Measurements from ENCODE around the gene DLX3. TPM values are rescaled to one million over a fixed set of nuclear protein-coding genes. Genes with fewer than 3 reads are reported as not detected.

Gene DLX3
- total and polyA plus RNA-seq, 2 of the 8 experiments (the other 6 are each of a cell fraction or from before 2014, with no cell fraction given): 0.15 to 0.20 TPM

DNA sequence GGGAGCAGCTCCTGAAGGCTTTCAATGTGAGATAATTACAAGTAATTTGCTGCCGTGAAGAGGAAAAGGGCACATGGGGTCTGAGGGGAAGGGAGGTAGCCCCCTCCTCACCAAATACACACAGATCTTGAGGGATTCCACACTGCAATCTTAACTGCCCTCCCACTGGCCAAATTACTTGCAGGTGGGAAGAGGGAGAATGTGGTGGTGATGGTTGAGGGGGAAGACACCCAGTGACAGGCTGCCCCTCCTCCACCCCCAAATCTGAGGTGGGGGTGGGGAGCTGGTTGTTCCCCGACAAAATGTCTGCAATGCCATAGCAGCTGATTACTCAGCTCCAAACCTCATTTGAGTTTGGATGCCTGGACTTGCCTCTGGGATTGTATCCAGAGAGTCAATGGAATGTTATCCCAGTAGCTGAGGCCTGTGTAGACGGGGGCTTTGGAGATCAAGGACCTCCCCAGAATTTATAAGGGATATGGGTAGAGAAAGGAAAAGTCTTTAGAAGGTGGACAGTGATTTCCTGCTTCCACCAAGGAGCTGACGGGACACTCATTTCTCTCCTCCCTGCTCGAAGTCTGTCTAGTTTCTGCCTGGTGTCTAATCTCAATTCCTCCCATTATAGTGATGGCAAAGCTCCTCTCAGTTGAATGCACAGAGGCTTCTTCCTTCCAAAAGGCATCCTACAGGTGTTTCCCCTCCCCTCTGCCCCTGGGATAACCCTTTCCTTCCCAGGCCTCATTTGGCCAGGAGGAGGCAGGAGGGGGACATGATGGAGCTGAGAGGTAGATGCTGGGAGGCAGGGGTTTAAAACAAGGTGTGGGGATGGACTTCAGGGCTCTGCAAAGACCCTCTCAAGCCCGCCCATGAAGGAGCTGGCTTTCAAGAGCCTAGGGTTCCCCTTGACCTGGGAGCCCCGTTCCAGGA lies 17.3 kb downstream of the DLX3 start:
- POLR2A ChIA-PET (ENCODE audit: partially characterized antibody): interaction anchor here (1.0 to 1.7 kb wide), 6 partner anchors 10 to 80 kb away, joined by 3 to 5 read pairs (median 3); partner anchors contain the start of gene DLX3
- peaks cover 27 to 61% (median 48%) of the 10 kb centered on the region in 4 experiments for H3K27me3 ChIP-seq (replicated peaks in 1 of 4; ENCODE audit: control insufficient read depth in 3 of 4, extremely low read depth in 1 of 4, insufficient read depth in 3 of 4, low read length in 3 of 4)
- TF ChIP-seq ZNF274 (IDR thresholded peaks at IDR 0.05; ENCODE audit: borderline replicate concordance, extremely low read depth, low read length) (no peak), BCL11A (IDR thresholded peaks at IDR 0.05; ENCODE audit: low read depth in 2 of 2, low read length in 2 of 2) (no peak), RAD21 (IDR thresholded peaks at IDR 0.05 in 1 of 2, conservative IDR thresholded peaks at IDR 0.05 in 1 of 2; ENCODE audit: low read depth in 2 of 2, low read length in 2 of 2) (peak; percentile 12 to 47; a peak in 2 of 4 replicates), RBBP5 (IDR thresholded peaks at IDR 0.05; ENCODE audit: borderline replicate concordance, low read depth, low read length) (no peak), POLR2AphosphoS5 (IDR thresholded peaks at IDR 0.05; ENCODE audit: low read depth, low read length) (no peak), EP300 (IDR thresholded peaks at IDR 0.05; ENCODE audit: borderline replicate concordance in 1 of 2, low read depth in 2 of 2, low read length in 2 of 2) (no peak), SUZ12 (IDR thresholded peaks at IDR 0.05; ENCODE audit: low read length) (0 out of 2 replicates have a peak, but pooled peaks have one; percentile 19), BRCA1 (IDR thresholded peaks at IDR 0.05; ENCODE audit: low read depth, low read length) (no peak)
- TF ChIP-seq, protein P1, sequence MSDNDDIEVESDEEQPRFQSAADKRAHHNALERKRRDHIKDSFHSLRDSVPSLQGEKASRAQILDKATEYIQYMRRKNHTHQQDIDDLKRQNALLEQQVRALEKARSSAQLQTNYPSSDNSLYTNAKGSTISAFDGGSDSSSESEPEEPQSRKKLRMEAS (IDR thresholded peaks at IDR 0.05): no peak

More for the DNA sequence above, 17.3 kb downstream of the DLX3 start:
- 64% methylated on average over 7 of the region's 7 CpGs; no CpG with 5 or more reads in 1 of the 2 experiments for WGBS, 2 experiments (ENCODE audit: extremely low coverage in 1 of 2, insufficient coverage in 1 of 2, insufficient read length in 1 of 2, insufficient replicate concordance in 2 of 2, low coverage in 1 of 2, low lambda C conversion rate in 2 of 2, missing lambda C conversion rate in 1 of 2)
- Histone ChIP-seq H3K23ac (ENCODE audit: insufficient read length) (no peak overlapping the region), H2BK5ac (ENCODE audit: low read depth, low read length) (no peak overlapping the region), H2AK5ac (ENCODE audit: low read depth, low read length) (no peak overlapping the region), H4K20me1 (replicated peaks in 1 of 2; ENCODE audit: control insufficient read depth in 1 of 2, insufficient read depth in 2 of 2, low read length in 2 of 2) (peaks cover 2 to 8% of the 10 kb centered on the region in 2 experiments), H2BK12ac (ENCODE audit: low read depth, low read length) (no peak overlapping the region), H3K4ac (replicated peaks; ENCODE audit: insufficient read length, low read depth, low read length) (no peak overlapping the region), H3K79me1 (ENCODE audit: low read depth, low read length) (no peaks in the 10 kb centered on the region), H3K18ac (ENCODE audit: extremely low read depth, low read length) (no peak overlapping the region; the same call in 1 of the 2 replicates), H3K56ac (replicated peaks; ENCODE audit: insufficient read length, low read depth, low read length) (no peak overlapping the region), H2AFZ (ENCODE audit: low read length) (no peak overlapping the region), H3K14ac (ENCODE audit: insufficient read length) (no peak overlapping the region), H3K23me2 (ENCODE audit: low read depth, low read length) (peaks cover 1% of the 10 kb centered on the region; the same call in 1 of the 2 replicates), H3K4me3 (ENCODE audit: extremely low read depth in 1 of 4, insufficient read depth in 2 of 4, low read depth in 3 of 4, low read length in 4 of 4) (no peak overlapping the region), H3K4me2 (ENCODE audit: insufficient read depth in 1 of 2, low read depth in 2 of 2, low read length in 2 of 2) (peak overlapping the region in 1 of 2 experiments; percentile 2; a peak in 3 of 4 replicates), H4K91ac (replicated peaks; ENCODE audit: insufficient read length, low read length) (no peak overlapping the region), H3K27ac (ENCODE audit: low read depth, low read length) (no peak overlapping the region), H3K79me2 (ENCODE audit: control insufficient read depth in 1 of 2, insufficient read depth in 2 of 2, low read length in 2 of 2) (no peaks in the 10 kb centered on the region), H3K9ac (replicated peaks in 1 of 4; ENCODE audit: extremely low read depth in 1 of 4, low read depth in 3 of 4, low read length in 3 of 4) (no peak overlapping the region), H4K5ac (ENCODE audit: insufficient read length, low read depth, low read length) (no peak overlapping the region), H3K4me1 (replicated peaks in 1 of 4; ENCODE audit: control insufficient read depth in 3 of 4, insufficient read depth in 4 of 4, low read length in 3 of 4) (peaks cover 3 to 33% (median 21%) of the 10 kb centered on the region in 4 experiments), H4K8ac (ENCODE audit: extremely low read depth, insufficient read depth, low read length) (no peak overlapping the region), H3K36me3 (ENCODE audit: control insufficient read depth in 2 of 4, insufficient read depth in 4 of 4, low read length in 3 of 4) (no peaks in the 10 kb centered on the region), H2BK120ac (replicated peaks; ENCODE audit: low read depth, low read length) (no peak overlapping the region), H2BK15ac (ENCODE audit: low read length) (peak overlapping the region; percentile 12; the same call in 1 of the 2 replicates), H2BK20ac (ENCODE audit: low read length) (peak overlapping the region; percentile 49; the same call in 1 of the 2 replicates), H3K9me3 (ENCODE audit: insufficient read depth in 2 of 2, low read depth in 1 of 2, low read length in 1 of 2) (no peaks in the 10 kb centered on the region; a peak in 1 of 4 replicates)
- FAIRE-seq (no peak), DNase-seq (ENCODE audit: low read depth in 1 of 2, low spot score in 2 of 2) (no peak)
- CTCF ChIA-PET (ENCODE audit: partially characterized antibody): interaction anchor here (0.8 to 15.2 kb wide), 21 partner anchors 11 to 275 kb away, joined by 3 to 398 read pairs (median 4); partner anchors contain the start of gene DLX3
